ENCODE data around the gene FAAP100.

DNA sequence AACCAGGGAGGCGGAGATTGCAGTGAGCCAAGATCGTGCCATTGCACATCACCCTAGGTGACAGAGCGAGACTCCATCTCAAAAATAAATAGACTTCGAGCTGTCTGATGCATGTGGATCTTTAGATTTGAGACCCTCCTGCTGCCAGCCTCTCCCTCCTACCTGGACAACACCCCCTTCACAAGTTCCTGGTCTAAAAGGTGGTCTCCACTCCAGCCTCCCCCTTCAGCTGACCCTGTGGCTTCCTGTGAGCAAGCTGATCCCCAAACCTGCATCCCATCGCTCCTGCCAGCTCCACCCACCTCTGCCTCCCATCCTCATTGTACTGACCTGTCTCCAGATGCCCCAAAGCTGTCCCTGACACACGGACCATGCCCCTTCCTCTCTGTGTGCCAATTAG, 27.1 kb upstream of the FAAP100 start:
- no peak for TF ChIP-seq CTCF (IDR thresholded peaks at IDR 0.05; ENCODE audit: poor library complexity)
- no peak for TF ChIP-seq EZH2phosphoT487 (IDR thresholded peaks at IDR 0.05; ENCODE audit: low read depth, severe bottlenecking, unreplicated experiment)
- TF ChIP-seq EZH2 (IDR thresholded peaks at IDR 0.05; ENCODE audit: borderline replicate concordance): no peak

Measured in hepatocyte (in vitro differentiated cells).